Measurements from ENCODE around the gene RABL6.

Gene RABL6

DNA sequence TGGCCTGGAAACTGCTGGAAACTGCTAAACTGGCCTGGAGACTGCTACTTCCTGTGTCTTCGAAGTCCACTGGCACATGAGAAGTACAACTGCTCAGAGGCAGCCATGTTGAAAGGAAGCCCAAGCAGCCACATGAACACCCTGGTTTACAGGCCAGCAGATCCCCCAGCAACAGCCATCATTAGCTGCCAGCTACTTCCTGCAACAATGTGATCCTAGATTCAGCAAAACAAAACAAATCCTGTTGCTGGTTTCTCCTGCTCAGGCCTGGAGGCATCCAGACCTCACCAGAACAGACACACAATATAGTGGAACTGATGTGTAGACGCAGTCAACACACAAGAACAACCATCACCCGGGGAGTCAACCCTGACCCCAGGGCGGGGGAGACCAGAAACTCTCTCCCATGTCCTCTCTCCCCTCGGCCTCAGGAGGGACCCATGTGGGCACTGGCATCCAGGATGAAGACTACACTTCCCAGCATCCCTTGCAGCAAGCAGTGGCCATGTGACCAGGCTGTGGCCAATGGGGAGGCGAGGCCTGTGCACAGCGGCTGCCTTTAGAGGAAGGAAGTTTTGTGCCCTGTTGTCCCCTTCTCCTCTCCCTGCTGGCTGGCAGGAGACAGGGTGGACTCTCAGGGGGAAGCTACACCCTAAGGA lies 34.2 kb upstream of the RABL6 start:
- peak; percentile 86 for ATAC-seq
- TF ChIP-seq PATZ1 (CRISPR knock-in tag; IDR thresholded peaks at IDR 0.05; ENCODE audit: borderline replicate concordance) (no peak), RARB (CRISPR knock-in tag; IDR thresholded peaks at IDR 0.05) (no peak), PPARA (CRISPR knock-in tag; IDR thresholded peaks at IDR 0.05; ENCODE audit: borderline replicate concordance) (no peak), ZNF565 (CRISPR knock-in tag; conservative IDR thresholded peaks at IDR 0.05; ENCODE audit: low read depth) (peak; percentile 99), ISL1 (CRISPR knock-in tag; IDR thresholded peaks at IDR 0.05) (no peak), GLIS3 (CRISPR knock-in tag; IDR thresholded peaks at IDR 0.05) (no peak), POU6F1 (CRISPR knock-in tag; IDR thresholded peaks at IDR 0.05; ENCODE audit: borderline replicate concordance, low read depth) (no peak), SNAI2 (CRISPR knock-in tag; IDR thresholded peaks at IDR 0.05) (no peak)
- TF ChIP-seq, protein P1, sequence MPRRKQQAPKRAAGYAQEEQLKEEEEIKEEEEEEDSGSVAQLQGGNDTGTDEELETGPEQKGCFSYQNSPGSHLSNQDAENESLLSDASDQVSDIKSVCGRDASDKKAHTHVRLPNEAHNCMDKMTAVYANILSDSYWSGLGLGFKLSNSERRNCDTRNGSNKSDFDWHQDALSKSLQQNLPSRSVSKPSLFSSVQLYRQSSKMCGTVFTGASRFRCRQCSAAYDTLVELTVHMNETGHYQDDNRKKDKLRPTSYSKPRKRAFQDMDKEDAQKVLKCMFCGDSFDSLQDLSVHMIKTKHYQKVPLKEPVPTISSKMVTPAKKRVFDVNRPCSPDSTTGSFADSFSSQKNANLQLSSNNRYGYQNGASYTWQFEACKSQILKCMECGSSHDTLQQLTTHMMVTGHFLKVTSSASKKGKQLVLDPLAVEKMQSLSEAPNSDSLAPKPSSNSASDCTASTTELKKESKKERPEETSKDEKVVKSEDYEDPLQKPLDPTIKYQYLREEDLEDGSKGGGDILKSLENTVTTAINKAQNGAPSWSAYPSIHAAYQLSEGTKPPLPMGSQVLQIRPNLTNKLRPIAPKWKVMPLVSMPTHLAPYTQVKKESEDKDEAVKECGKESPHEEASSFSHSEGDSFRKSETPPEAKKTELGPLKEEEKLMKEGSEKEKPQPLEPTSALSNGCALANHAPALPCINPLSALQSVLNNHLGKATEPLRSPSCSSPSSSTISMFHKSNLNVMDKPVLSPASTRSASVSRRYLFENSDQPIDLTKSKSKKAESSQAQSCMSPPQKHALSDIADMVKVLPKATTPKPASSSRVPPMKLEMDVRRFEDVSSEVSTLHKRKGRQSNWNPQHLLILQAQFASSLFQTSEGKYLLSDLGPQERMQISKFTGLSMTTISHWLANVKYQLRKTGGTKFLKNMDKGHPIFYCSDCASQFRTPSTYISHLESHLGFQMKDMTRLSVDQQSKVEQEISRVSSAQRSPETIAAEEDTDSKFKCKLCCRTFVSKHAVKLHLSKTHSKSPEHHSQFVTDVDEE (CRISPR knock-in tag; IDR thresholded peaks at IDR 0.05), result no peak

DNA sequence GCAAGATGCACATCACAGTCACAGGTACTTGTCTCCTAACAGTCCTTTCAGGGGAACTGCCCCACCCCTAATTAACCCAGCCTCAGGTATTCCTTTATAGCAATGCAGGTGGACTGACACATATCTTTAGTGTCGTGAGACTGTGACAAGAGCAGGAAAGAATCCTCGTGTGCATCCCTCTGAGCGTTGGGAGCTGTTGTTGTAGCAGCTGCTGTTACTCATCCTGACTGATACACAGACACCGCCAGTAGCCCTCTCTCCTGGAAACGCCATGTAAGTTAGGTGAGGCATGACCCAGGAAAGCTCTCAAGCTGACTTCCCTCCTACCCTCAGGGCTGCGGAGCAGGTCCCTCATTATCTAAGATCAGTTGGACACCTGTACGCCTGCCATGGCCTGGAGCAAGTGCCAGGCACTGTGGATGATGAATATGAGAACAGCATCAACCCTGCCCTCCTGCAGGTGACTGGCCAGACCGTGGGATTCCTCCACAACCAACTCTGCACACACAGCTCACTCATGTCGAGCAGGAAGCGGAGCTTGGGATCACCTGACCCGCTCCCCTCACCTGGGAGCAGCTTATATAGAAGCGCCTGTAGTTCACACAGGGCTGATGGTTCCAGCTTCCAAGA lies 33.2 kb upstream of the RABL6 start:
- no peak for TF ChIP-seq TOX (CRISPR knock-in tag; IDR thresholded peaks at IDR 0.05; ENCODE audit: borderline replicate concordance)
- no peak for TF ChIP-seq ZNF8 (CRISPR knock-in tag; IDR thresholded peaks at IDR 0.05)
- TF ChIP-seq CSRNP3 (CRISPR knock-in tag; IDR thresholded peaks at IDR 0.05), result no peak
- TF ChIP-seq ESRRG (CRISPR knock-in tag; IDR thresholded peaks at IDR 0.05), result no peak
- TF ChIP-seq ISL1 (CRISPR knock-in tag; IDR thresholded peaks at IDR 0.05), result no peak
- no peak for TF ChIP-seq ARNTL (CRISPR knock-in tag; IDR thresholded peaks at IDR 0.05; ENCODE audit: borderline replicate concordance, low read depth)
- no peak for TF ChIP-seq ZFP30 (CRISPR knock-in tag; IDR thresholded peaks at IDR 0.05)
- TF ChIP-seq GLIS3 (CRISPR knock-in tag; IDR thresholded peaks at IDR 0.05), result no peak
- TF ChIP-seq BACH2 (CRISPR knock-in tag; IDR thresholded peaks at IDR 0.05; ENCODE audit: borderline replicate concordance), result no peak
- no peak for TF ChIP-seq RARB (CRISPR knock-in tag; IDR thresholded peaks at IDR 0.05)
- no peak for TF ChIP-seq SNAI2 (CRISPR knock-in tag; IDR thresholded peaks at IDR 0.05)
- TF ChIP-seq ZNF70 (CRISPR knock-in tag; IDR thresholded peaks at IDR 0.05), result no peak
- no peak for TF ChIP-seq OSR1 (CRISPR knock-in tag; IDR thresholded peaks at IDR 0.05)
- TF ChIP-seq ZC3H10 (CRISPR knock-in tag; IDR thresholded peaks at IDR 0.05), result no peak
- no peak for TF ChIP-seq ZNF565 (CRISPR knock-in tag; conservative IDR thresholded peaks at IDR 0.05; ENCODE audit: low read depth)
- TF ChIP-seq CSDC2 (CRISPR knock-in tag; IDR thresholded peaks at IDR 0.05), result no peak
- no peak for TF ChIP-seq POU6F1 (CRISPR knock-in tag; IDR thresholded peaks at IDR 0.05; ENCODE audit: borderline replicate concordance, low read depth)
- TF ChIP-seq TCF4 (CRISPR knock-in tag; IDR thresholded peaks at IDR 0.05; ENCODE audit: borderline replicate concordance), result no peak
- ATAC-seq, result no peak

Measured in SK-N-SH treated with all-trans-retinoic acid at 6 μM for 48 hours (cell line).